GM18507 (cell line): ENCODE measurements around the gene WDR93.
"Not testable (repeated sequence)": the region's sequence is repeated elsewhere in the genome, so short reads cannot be mapped to it uniquely, and the experiment has no call there.

Experiments used
- DNase-seq: peaks from one replicate; pipeline ENCODE4 v3.0.0; 2011; ENCODE audit warnings: low read depth; ENCODE audit not compliant: insufficient read length; ENCODE audit errors: extremely low spot score
- FAIRE-seq: peaks from 2 replicates; lab custom pipeline; 2011; peaks lifted over from hg19 to GRCh38; lab: Jason Lieb, UNC

WDR93 gene

DNA sequence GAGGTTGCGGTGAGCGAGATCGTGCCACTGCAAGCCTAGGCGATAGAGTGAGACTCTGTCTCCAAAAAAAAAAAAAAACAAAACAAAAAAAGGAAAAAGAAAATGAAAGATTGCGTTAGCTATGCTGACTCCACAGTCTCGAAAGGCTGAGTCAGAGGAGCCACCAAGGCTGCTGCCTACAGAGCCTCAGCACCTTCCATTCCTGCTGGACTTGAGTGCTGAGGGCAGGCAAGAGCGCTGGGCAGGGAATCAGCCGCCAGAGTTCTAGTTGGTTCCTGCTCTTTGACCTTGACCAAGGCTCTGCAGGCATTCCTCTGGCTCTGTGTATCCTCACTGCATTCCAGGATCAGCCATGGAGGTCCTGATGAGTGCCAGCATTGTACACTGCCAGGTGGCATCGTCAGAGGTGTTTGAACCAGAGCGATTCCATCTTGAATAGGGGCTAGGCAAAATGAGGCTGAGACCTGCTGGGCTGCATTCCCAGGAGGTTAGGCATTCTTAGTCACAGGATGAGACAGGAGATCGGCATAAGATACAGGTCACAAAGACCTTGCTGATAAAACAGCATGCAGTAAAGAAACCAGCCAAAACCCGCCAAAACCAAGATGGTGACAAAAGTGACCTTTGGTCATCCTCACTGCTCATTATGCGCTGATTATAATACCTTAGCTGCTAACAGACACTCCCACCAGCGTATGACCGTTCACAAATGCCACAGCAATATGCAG, 91.4 kb downstream of the WDR93 start:
- no peak for FAIRE-seq

DNA sequence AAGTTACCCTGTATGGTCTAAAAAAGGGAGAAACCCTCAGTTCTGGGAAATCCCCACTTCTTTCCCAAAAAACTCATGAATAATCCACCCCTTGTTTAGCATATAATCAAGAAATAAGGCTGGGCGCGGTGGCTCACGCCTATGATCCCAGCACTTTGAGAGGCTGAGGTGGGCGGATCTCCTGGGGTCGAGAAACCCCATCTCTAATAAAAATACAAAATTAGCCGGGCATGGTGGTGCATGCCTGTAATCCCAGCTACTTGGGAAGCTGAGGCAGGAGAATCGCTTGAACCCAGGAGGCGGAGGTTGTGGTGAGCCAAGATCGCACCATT, 92.0 kb downstream of the WDR93 start:
- FAIRE-seq, DNase-seq: not testable (repeated sequence)

More for the DNA sequence above, 91.4 kb downstream of the WDR93 start:
- no peak for DNase-seq

DNA sequence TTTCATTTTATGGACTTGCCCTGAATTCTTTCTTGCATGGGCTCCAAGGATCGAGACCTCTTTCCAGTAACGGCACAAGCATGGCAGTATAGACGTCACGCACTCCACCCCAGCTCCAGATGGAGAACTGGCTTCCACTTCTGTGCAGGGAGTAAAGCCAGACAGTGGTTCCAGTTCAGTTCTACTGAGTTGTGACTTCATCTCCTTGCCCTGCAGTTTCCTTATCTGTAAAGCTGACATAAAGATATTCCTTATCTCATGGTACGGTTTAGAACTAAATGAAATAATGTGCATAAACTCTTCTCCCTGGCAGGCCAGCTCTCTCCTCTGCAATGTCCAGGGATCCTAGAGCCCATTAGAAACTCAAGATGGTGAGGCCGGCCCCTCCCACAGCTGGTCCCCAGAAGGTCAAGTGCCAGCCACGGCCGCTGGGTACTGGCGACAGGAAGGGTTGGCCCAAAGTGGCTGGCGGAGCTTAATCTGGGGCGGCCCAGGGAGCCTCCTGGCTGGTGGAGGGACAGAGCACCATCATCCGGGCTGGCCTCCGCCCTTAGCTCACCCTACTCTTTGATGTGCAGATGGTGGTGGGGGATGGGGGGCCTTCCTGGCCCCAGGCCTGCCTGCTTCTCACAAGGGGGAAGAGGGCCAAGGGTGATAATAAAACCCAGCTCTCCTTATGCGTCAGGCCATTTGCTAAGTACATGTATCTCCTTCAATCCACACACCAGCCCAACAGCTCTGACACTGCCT, 92.7 kb downstream of the WDR93 start:
- FAIRE-seq, result no peak
- no peak for DNase-seq

DNA sequence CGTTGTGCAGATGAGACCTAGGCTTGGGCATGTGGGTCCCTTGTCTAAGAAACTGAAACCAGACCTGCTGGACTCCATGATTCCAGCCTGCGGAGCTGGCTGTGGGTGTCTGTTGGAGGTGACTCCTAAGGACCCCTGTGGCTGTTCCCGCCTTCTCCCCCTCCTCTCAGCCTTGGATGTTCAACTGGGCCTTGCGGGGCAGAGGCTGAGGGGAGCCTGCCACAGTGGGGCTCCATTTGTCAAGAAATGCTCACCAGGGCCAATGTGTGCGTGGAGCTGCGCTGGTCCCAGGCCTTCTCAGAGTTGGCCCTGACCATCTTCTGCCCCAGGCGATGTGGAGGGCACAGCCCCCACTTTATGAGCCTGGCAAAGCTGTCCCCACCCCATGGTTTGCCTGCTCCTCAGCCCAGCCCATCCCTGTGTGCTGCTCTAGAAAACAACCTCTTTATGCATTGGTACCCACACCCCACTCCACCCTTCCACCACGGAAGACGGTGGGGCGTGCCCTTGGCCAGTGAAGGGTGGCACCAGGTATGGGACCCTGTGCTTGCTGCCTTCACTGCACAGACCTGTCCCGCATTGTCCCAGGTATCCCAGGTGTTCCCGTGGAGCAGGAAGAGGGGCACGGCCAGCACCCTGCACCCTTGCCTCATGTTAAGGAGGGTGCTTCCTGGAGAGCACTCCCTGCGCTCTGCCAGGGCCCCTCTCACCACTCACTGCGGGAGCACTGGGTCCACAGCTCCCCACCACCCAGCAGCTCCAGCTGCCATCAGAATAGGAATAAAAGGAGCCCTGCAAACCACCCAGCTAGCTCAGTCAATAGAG, 93.5 kb downstream of the WDR93 start:
- DNase-seq (no peak), FAIRE-seq (no peak)

DNA sequence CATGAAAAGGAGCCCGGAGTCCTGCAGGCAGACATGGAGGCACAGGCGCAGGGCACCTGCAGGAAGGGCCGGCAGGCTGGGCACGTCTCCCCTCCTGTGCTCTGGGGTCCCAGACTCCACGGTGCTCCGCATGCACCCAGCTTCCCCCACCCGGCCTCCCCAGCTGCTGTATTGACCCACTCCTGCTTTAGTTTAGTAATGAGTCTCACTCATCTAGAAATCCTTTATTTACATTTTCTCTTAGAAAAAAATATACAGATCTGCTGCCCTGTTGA, 94.0 kb downstream of the WDR93 start:
- FAIRE-seq, result no peak
- DNase-seq, result no peak

DNA sequence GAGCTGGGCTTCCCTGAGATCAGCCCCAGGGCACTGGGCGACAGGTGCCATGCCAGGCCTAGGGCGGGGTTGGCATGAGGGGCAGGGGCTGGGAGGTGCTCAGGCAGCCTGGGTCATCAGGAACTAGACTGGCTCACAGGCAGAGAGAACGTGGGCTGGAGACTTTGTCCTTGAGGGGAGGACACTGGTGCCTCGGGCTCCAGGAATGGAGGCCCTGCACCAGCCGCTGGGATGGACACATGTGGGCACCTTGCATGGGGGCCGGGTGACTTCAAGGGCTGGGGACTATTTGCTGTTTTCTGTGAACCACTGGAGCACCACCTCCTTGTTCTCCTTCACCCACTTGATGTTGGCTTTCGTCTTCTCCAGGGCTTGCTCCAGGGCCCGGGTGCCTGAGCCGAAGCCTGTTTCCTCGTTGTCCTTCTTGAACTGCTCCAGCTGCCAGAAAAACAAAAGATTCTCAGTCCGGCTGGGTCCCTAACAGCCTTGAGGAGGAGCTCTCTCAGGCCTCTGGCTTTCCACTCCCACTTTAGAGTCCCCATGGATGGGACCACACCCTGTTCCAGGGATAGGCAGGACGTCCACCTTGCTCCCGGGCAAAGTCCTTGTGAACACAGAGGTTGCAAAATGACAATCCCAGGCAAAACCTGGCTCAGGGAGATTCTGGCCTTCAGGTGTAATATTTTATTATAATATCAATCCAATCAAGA, 94.6 kb downstream of the WDR93 start:
- FAIRE-seq, result no peak

DNA sequence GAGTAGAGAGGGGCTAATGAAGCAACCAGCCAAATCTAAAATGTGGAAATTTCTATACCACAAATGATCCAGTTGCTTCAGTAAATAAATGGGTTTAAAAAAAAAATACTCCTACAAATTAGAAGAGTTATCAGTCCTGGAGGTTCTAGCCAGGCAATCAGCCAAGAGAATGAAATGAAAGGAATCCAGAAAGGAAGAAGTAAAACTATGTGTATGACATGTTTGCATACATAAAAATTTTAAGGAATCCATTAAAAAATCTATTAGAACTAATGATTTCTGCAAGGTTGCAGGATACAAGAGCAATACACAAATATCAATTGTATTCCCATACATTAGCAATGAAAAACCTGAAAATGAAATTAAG, 95.1 kb downstream of the WDR93 start:
- DNase-seq (no peak), FAIRE-seq (no peak)

More for the DNA sequence above, 94.6 kb downstream of the WDR93 start:
- DNase-seq, result no peak

DNA sequence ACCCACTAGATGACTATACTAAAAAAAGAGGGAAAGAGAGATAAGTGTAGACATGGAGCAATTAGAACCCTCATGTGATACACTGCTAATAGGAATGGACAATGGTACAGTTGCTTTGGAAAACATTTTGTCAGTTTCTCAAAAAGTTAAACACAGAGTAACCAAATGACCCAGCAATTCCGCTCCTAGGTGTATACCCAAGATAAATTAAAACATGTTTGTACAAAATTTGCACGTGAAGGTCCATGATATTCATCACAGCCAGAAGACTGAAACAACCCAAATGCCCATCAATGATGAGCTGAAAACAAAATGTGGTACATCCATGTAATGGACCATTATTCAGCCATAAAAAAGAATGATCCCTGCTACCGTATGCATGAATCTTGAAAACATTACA, 97.3 kb downstream of the WDR93 start:
- no peak for DNase-seq
- FAIRE-seq, result no peak

DNA sequence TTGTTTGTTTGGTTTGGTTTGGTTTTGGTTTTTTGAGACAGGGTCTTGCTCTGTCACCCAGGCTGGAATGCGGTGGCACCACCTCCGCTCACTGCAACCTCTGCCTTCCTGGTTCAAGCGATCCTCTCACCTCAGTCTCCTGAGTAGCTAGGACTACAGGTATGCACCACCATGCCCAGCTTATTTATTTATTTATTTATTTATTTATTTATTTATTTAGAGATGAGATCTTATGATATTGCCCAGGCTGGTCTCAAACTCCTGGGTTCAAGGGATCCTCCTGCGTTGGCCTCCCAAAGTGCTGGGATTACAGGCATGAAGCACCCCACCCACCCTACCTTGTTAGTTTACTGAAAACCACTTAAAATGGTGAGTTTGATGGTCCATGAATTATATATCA, 98.0 kb downstream of the WDR93 start:
- FAIRE-seq, DNase-seq: not testable (repeated sequence)

DNA sequence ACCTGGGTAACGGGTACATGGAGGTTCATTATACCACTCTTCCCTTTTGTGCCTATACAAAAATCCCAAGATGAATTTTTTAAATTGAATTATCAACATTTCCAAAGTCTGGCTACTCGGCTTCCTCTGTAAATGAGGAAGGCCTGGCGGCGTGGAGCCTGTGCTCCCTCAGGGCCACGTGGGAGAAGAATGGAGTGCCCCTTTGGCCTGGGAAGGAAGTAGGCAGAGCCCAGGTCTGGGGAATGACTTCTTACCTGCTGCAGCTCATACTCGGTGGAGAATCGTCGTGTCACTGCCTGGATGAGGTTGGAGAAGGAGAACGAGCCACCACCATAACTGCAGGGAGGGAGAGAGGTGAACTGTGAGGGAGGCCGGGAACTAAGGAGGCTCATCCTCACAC, 99.6 kb downstream of the WDR93 start:
- DNase-seq (no peak), FAIRE-seq (no peak)

DNA sequence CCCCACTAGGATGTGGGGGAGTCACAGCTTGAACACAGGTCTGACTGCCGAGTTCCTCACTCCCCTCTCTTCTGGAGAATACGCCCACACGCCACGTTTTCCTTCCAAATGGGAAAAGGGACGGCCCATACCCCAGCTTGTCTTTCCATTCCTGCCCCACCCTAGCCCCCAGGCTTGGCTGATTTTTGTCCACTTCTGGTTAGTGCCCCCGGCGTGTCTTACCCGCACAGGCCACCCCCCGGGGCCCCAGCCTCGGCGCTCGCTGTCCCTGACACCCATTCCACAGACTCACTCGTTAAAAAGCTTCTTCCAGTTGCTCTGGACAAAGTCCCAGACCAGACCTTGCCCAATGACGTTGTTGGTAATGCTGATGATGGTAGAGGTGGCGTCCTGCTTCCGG, 100.0 kb downstream of the WDR93 start:
- FAIRE-seq (no peak), DNase-seq (no peak)

DNA sequence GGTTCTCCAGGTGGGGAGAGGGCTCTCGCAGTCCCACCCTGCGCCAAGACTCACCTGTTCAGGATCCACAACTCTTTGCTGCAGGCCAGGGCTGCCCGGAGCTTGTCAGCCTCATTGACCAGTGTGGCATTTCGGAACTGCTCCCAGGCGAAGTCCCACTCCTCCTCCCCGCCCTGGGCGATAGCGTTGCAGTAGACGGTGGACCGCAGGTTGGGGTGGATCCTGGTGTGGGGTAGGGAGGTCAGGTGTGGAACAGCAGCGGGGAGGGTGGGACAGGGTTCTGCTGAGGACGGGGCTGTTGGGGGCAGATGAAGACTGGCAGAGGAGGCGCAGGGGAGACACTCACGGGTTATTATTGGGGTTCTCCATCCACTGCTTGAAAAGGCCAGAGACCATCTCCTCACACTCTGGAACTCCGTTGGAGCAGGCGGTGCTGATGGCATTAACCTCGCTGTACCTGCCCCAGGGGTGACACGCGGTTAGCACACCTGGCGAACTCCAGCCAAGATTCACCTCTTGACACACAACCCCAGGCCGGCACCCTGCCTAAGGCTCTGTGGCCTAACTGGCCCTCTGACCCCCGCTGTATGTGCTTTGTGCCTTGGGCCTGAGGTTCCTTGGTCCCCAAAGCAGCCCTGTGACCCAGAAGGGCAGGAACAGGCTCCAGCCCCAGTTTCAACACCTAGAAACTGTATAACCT, 101.6 kb downstream of the WDR93 start:
- no peak for DNase-seq
- no peak for FAIRE-seq
